ENCODE measurements around the gene TP53AIP1. TPM values are rescaled to one million over a fixed set of nuclear protein-coding genes. Genes with fewer than 3 reads are reported as not detected.

The TP53AIP1 gene
- total and polyA plus RNA-seq, 8 donors = 0.12 to 1.0 (median 0.16) TPM; not detected in 2

- Histone ChIP-seq H3K4me3 (no peak overlapping the region), H3K27ac (no peak overlapping the region), H3K9me3 (no peaks in the 10 kb centered on the region), H3K36me3 (no peaks in the 10 kb centered on the region), H3K4me1 (no peaks in the 10 kb centered on the region), H3K27me3 (no peaks in the 10 kb centered on the region)
- ATAC-seq (no peak), FAIRE-seq (no peak), DNase-seq (no peak)
- intact Hi-C loops (cut with DNase I) = no loop called here
- 86 to 90% methylated on average over 3 of the region's 3 CpGs for WGBS, 2 donors
- TF ChIP-seq CTCF (IDR thresholded peaks at IDR 0.05) = no peak
Measured at GRCh38 chr11:128931066-128931465, 11.6 kb downstream of the TP53AIP1 start.

GRCh38 chr11:128929991-128930390, 12.7 kb downstream of the TP53AIP1 start:
- ATAC-seq (no peak), FAIRE-seq (no peak), DNase-seq (no peak)
- intact Hi-C loops (cut with DNase I) = no loop called here
- H3K27ac ChIP-seq = no peak overlapping the region
- TF ChIP-seq CTCF (IDR thresholded peaks at IDR 0.05) = no peak
- WGBS, 2 donors = 63 to 76% methylated on average over 12 of the region's 12 CpGs
- no peak overlapping the region for H3K4me3 ChIP-seq
- no peaks in the 10 kb centered on the region for H3K36me3 ChIP-seq
- H3K9me3 ChIP-seq = no peaks in the 10 kb centered on the region
- H3K27me3 ChIP-seq = no peaks in the 10 kb centered on the region
- no peaks in the 10 kb centered on the region for H3K4me1 ChIP-seq

GRCh38 chr11:128929468-128929867, 13.2 kb downstream of the TP53AIP1 start:
- no peak overlapping the region for H3K4me3 ChIP-seq
- no peaks in the 10 kb centered on the region for H3K4me1 ChIP-seq
- FAIRE-seq = no peak
- 49 to 61% methylated on average over 5 of the region's 5 CpGs for WGBS, 2 donors
- H3K36me3 ChIP-seq = no peaks in the 10 kb centered on the region
- H3K9me3 ChIP-seq = no peaks in the 10 kb centered on the region
- intact Hi-C loops (cut with DNase I) = no loop called here
- no peak for DNase-seq
- no peaks in the 10 kb centered on the region for H3K27me3 ChIP-seq
- no peak for TF ChIP-seq CTCF (IDR thresholded peaks at IDR 0.05)
- no peak for ATAC-seq
- H3K27ac ChIP-seq = no peak overlapping the region

GRCh38 chr11:128928400-128928799, 14.3 kb downstream of the TP53AIP1 start:
- H3K27me3 ChIP-seq = no peaks in the 10 kb centered on the region
- H3K27ac ChIP-seq = no peak overlapping the region
- no peak for FAIRE-seq
- no peak overlapping the region for H3K4me3 ChIP-seq
- intact Hi-C loops (cut with DNase I) = no loop called here
- no peak for DNase-seq
- H3K36me3 ChIP-seq = no peaks in the 10 kb centered on the region
- no peak for ATAC-seq
- no peaks in the 10 kb centered on the region for H3K4me1 ChIP-seq
- TF ChIP-seq CTCF (IDR thresholded peaks at IDR 0.05) = no peak
- 65 to 73% methylated on average over 5 of the region's 5 CpGs for WGBS, 2 donors
- H3K9me3 ChIP-seq = no peaks in the 10 kb centered on the region

GRCh38 chr11:128927683-128928336, 14.9 kb downstream of the TP53AIP1 start:
- H3K27ac ChIP-seq = no peak overlapping the region
- H3K36me3 ChIP-seq = no peaks in the 10 kb centered on the region
- H3K4me1 ChIP-seq = no peaks in the 10 kb centered on the region
- FAIRE-seq (no peak), ATAC-seq (no peak), DNase-seq (peak in 1 of 6 donors; percentile 51)
- no peaks in the 10 kb centered on the region for H3K27me3 ChIP-seq
- no peak overlapping the region for H3K4me3 ChIP-seq
- no peaks in the 10 kb centered on the region for H3K9me3 ChIP-seq
- WGBS, 2 donors = 72 to 80% methylated on average over 12 of the region's 12 CpGs
- no peak for TF ChIP-seq CTCF (IDR thresholded peaks at IDR 0.05)
- intact Hi-C loops (cut with DNase I) = no loop called here
